Ascending aorta (tissue), 2 donors: ENCODE measurements around the gene ZNF483. TPM values are rescaled to one million over a fixed set of nuclear protein-coding genes. Genes with fewer than 3 reads are reported as not detected.
"Not testable (repeated sequence)": the region's sequence is repeated elsewhere in the genome, so short reads cannot be mapped to it uniquely, and the experiment has no call there.

Experiments used
- DNase-seq, 2 donors: peaks; one replicate each; pipeline ENCODE4 v3.0.0-alpha.2; 2019; ENCODE audit warnings: low spot score in 2 of 2
- H3K27ac ChIP-seq, 2 donors: fragments of 200-600 bp; sonication (generic); one replicate each; pipeline ENCODE4 v1.5.1; 2016 to 2017; ENCODE audit warnings: mild to moderate bottlenecking in 1 of 2
- H3K27me3 ChIP-seq: fragments of 200-600 bp; sonication (generic); one replicate; pipeline ENCODE4 v1.5.1; 2017
- H3K36me3 ChIP-seq, 2 donors: fragments of 200-600 bp; sonication (generic); one replicate each; pipeline ENCODE4 v1.5.1; 2016
- H3K4me1 ChIP-seq, 2 donors: fragments of 200-600 bp; sonication (generic); one replicate each; pipeline ENCODE4 v1.5.1; 2016 to 2017; ENCODE audit warnings: mild to moderate bottlenecking in 1 of 2
- H3K4me3 ChIP-seq, 2 donors: fragments of 200-600 bp; sonication (generic); one replicate each; pipeline ENCODE4 v1.5.1; 2016 to 2017; ENCODE audit warnings: mild to moderate bottlenecking in 1 of 2
- H3K9me3 ChIP-seq, 2 donors: fragments of 200-600 bp; sonication (generic); one replicate each; pipeline ENCODE4 v1.5.1; 2016
- CTCF ChIP-seq, 3 experiments: fragments of 200-600 bp in 2 of 3; fragments of 450-650 bp in 1 of 3; sonication (generic) in 2 of 3; IDR thresholded peaks; one replicate each; pipeline ENCODE4 v1.5.1; 2016 to 2019; ENCODE audit warnings: antibody characterized with exemption in 3 of 3, mild to moderate bottlenecking in 1 of 3, moderate library complexity in 1 of 3
- intact Hi-C: fragments of 100-400 bp; cut with DNase I; formaldehyde crosslinking; loops from one replicate; pipeline ENCODE4 v1.15.1; 2023
- total RNA-seq: library from RNA; depleted of rRNA; stranded (reverse); fragments of >200 nt; gene quantifications from one replicate; pipeline ENCODE4 v1.1.0, GENCODE V29; 2016

The ZNF483 gene
- total RNA-seq, 1 donor from 2014 or later = 3.1 TPM

GRCh38 chr9:111605041-111605559 lies 80.1 kb downstream of the ZNF483 start:
- intact Hi-C loops = no loop called here
- no peaks in the 10 kb centered on the region for H3K4me1 ChIP-seq
- TF ChIP-seq CTCF (IDR thresholded peaks at IDR 0.05) = no peak

GRCh38 chr9:111610149-111610548 lies 85.2 kb downstream of the ZNF483 start:
- intact Hi-C loops = no loop called here
- H3K27me3 ChIP-seq = no peaks in the 10 kb centered on the region
- no peak for TF ChIP-seq CTCF (IDR thresholded peaks at IDR 0.05)

More at GRCh38 chr9:111605041-111605559, 80.1 kb downstream of the ZNF483 start:
- Histone ChIP-seq H3K27me3 (no peaks in the 10 kb centered on the region), H3K27ac (no peak overlapping the region), H3K4me3 (no peak overlapping the region), H3K36me3 (no peaks in the 10 kb centered on the region), H3K9me3 (no peaks in the 10 kb centered on the region)
- DNase-seq = no peak

GRCh38 chr9:111610845-111611244 lies 85.9 kb downstream of the ZNF483 start:
- Histone ChIP-seq H3K4me3 (no peak overlapping the region), H3K36me3 (no peaks in the 10 kb centered on the region), H3K9me3 (no peaks in the 10 kb centered on the region), H3K4me1 (no peaks in the 10 kb centered on the region), H3K27ac (no peak overlapping the region), H3K27me3 (no peaks in the 10 kb centered on the region)
- DNase-seq = no peak
- TF ChIP-seq CTCF (IDR thresholded peaks at IDR 0.05) = no peak
- intact Hi-C loops = no loop called here

More at GRCh38 chr9:111610149-111610548, 85.2 kb downstream of the ZNF483 start:
- H3K27ac ChIP-seq = no peak overlapping the region
- no peaks in the 10 kb centered on the region for H3K4me1 ChIP-seq
- H3K4me3 ChIP-seq = no peak overlapping the region
- H3K36me3 ChIP-seq = no peaks in the 10 kb centered on the region
- H3K9me3 ChIP-seq = no peaks in the 10 kb centered on the region
- no peak for DNase-seq

GRCh38 chr9:111613436-111614040 lies 88.6 kb downstream of the ZNF483 start:
- Histone ChIP-seq H3K27ac (no peak overlapping the region), H3K9me3 (no peaks in the 10 kb centered on the region), H3K4me3 (no peak overlapping the region), H3K36me3 (no peaks in the 10 kb centered on the region), H3K4me1 (no peaks in the 10 kb centered on the region), H3K27me3 (no peaks in the 10 kb centered on the region)
- intact Hi-C loops = no loop called here
- no peak for TF ChIP-seq CTCF (IDR thresholded peaks at IDR 0.05)
- DNase-seq = no peak

GRCh38 chr9:111615928-111616327 lies 90.9 kb downstream of the ZNF483 start:
- no peaks in the 10 kb centered on the region for H3K27me3 ChIP-seq
- DNase-seq = no peak
- H3K36me3 ChIP-seq = no peaks in the 10 kb centered on the region
- no peak overlapping the region for H3K4me3 ChIP-seq
- no peak overlapping the region for H3K27ac ChIP-seq
- no peak for TF ChIP-seq CTCF (IDR thresholded peaks at IDR 0.05)
- H3K9me3 ChIP-seq = no peaks in the 10 kb centered on the region
- intact Hi-C loops = no loop called here
- no peaks in the 10 kb centered on the region for H3K4me1 ChIP-seq

GRCh38 chr9:111617349-111617748 lies 92.4 kb downstream of the ZNF483 start:
- intact Hi-C loops = not testable (repeated sequence)

More at GRCh38 chr9:111617349-111617748, 92.4 kb downstream of the ZNF483 start:
- H3K27ac ChIP-seq, DNase-seq, H3K4me1 ChIP-seq, H3K9me3 ChIP-seq, H3K4me3 ChIP-seq, H3K27me3 ChIP-seq, H3K36me3 ChIP-seq: not testable (repeated sequence)
